T-cell (primary cell): ENCODE data around the gene RUNX1. TPM values are rescaled to one million over a fixed set of nuclear protein-coding genes. Genes with fewer than 3 reads are reported as not detected.

Experiments
- ATAC-seq, 4 experiments: fragments of 200-7000 bp in 3 of 4; fragments of 150-1000 bp in 1 of 4; cut with Tn5 transposase; replicated peaks in 1 of 4; 1 replicate in 3 of 4; 2 replicates in 1 of 4; pipeline ENCODE4 v1.10.0; 2021; ENCODE audit warnings: moderate library complexity in 3 of 4, mild to moderate bottlenecking in 2 of 4, moderate number of reproducible peaks in 1 of 4
- CTCF ChIA-PET, 2 donors: fragments of 300-600 bp; sonication (Branson Sonifier 250); formaldehyde crosslinking; loops; one replicate each; lab custom pipeline; 2022; ENCODE audit warnings: antibody characterized with exemption in 2 of 2; lab: Charles Lee
- POLR2A ChIA-PET, 2 donors: fragments of 300-600 bp; sonication (Branson Sonifier 250); formaldehyde crosslinking; loops; one replicate each; lab custom pipeline; 2022; ENCODE audit warnings: antibody characterized with exemption in 2 of 2; lab: Charles Lee
- DNase-seq, 35 experiments: peaks; one replicate each; pipeline versions ENCODE4 v3.0.0 to v3.0.0-alpha.2; 2013 to 2023
- H3K27ac ChIP-seq: one replicate; pipeline ENCODE4 v1.5.1; 2013; ENCODE audit warnings: low read length
- H3K27me3 ChIP-seq, 2 experiments: replicated peaks in 1 of 2; 1 replicate in 1 of 2; 2 replicates in 1 of 2; pipeline versions ENCODE4 v1.6.1 to v1.7.0; 2013; ENCODE audit warnings: low read length in 1 of 2, mixed read lengths in 1 of 2; ENCODE audit not compliant: control insufficient read depth in 2 of 2, insufficient read depth in 2 of 2; ENCODE audit errors: extremely low read depth in 1 of 2
- H3K36me3 ChIP-seq, 2 donors: 1 replicate in 1 of 2; 2 replicates in 1 of 2; pipeline versions ENCODE4 v1.6.1 to v1.7.0; 2013; ENCODE audit warnings: low read length in 1 of 2; ENCODE audit not compliant: control insufficient read depth in 2 of 2, insufficient read depth in 1 of 2; ENCODE audit errors: extremely low read depth in 1 of 2
- H3K4me1 ChIP-seq, 2 experiments: 1 replicate in 1 of 2; 2 replicates in 1 of 2; pipeline versions ENCODE4 v1.6.1 to v1.7.0; 2013; ENCODE audit warnings: low read length in 2 of 2, mixed read lengths in 1 of 2; ENCODE audit not compliant: insufficient read depth in 2 of 2, control insufficient read depth in 1 of 2; ENCODE audit errors: extremely low read depth in 1 of 2
- H3K4me3 ChIP-seq, 2 donors: 1 replicate in 1 of 2; 2 replicates in 1 of 2; pipeline versions ENCODE4 v1.5.1 to v1.7.0; 2013; ENCODE audit warnings: mild to moderate bottlenecking in 2 of 2, low read length in 1 of 2, moderate library complexity in 1 of 2; ENCODE audit not compliant: control insufficient read depth in 1 of 2; ENCODE audit errors: extremely low read depth in 1 of 2
- H3K9me3 ChIP-seq: 2 replicates; pipeline ENCODE4 v1.7.0; 2013
- H3K27ac Mint-ChIP-seq, 2 donors: one replicate each; pipeline ENCODE4 v1.8.0; 2020 to 2021; ENCODE audit warnings: mild to moderate bottlenecking in 2 of 2, mixed read lengths in 2 of 2
- H3K27me3 Mint-ChIP-seq, 2 donors: one replicate each; pipeline ENCODE4 v1.8.0; 2021 to 2022; ENCODE audit warnings: mixed read lengths in 2 of 2
- H3K36me3 Mint-ChIP-seq: one replicate; pipeline ENCODE4 v1.8.0; 2021; ENCODE audit warnings: mixed read lengths
- H3K4me1 Mint-ChIP-seq, 3 donors: one replicate each; pipeline ENCODE4 v1.8.0; 2020 to 2022; ENCODE audit warnings: mixed read lengths in 3 of 3, mild to moderate bottlenecking in 1 of 3
- H3K4me3 Mint-ChIP-seq, 3 donors: one replicate each; pipeline ENCODE4 v1.8.0; 2020 to 2022; ENCODE audit warnings: mild to moderate bottlenecking in 3 of 3, mixed read lengths in 3 of 3, moderate library complexity in 3 of 3
- H3K9me3 Mint-ChIP-seq, 3 donors: one replicate each; pipeline ENCODE4 v1.8.0; 2020 to 2022; ENCODE audit warnings: mixed read lengths in 3 of 3
- WGBS: methylation state at CpG from one replicate; pipeline ENCODE4 v1.1.5; 2013; ENCODE audit warnings: missing lambda C conversion rate; ENCODE audit not compliant: insufficient coverage; 5-methylcytosine and 5-hydroxymethylcytosine counted together
- total RNA-seq, 35 experiments: library from RNA in 6 of 35; stranded (reverse) in 6 of 35; fragments of 120-200 nt in 1 of 35; gene quantifications; one replicate each; pipeline versions ENCODE4 v1.2.1 to v1.2.4 and lab custom pipeline; 2013 to 2026

Gene RUNX1
- total RNA-seq, 5 donors from 2014 or later (not counting 1 experiment from before 2014, with no cell fraction given): 87.0 to 117 (median 104) TPM

- peaks cover 28 to 66% (median 64%) of the 10 kb centered on the region in 3 donors for H3K4me1 Mint-ChIP-seq
- Histone ChIP-seq H3K36me3 (peaks cover 13 to 64% of the 10 kb centered on the region in 2 donors), H3K27me3 (no peaks in the 10 kb centered on the region), H3K27ac (no peak overlapping the region), H3K4me3 (no peak overlapping the region), H3K9me3 (no peaks in the 10 kb centered on the region), H3K4me1 (peaks cover 0 to 32% of the 10 kb centered on the region in 2 experiments)
- H3K36me3 Mint-ChIP-seq: peaks cover 53% of the 10 kb centered on the region
- POLR2A ChIA-PET: no interaction called here
- WGBS: 93% methylated on average over 7 of the region's 9 CpGs
- DNase-seq (no peak), ATAC-seq (no peak)
- no peak overlapping the region for H3K27ac Mint-ChIP-seq
- no peak overlapping the region for H3K4me3 Mint-ChIP-seq
- H3K9me3 Mint-ChIP-seq: no peaks in the 10 kb centered on the region
- H3K27me3 Mint-ChIP-seq: no peaks in the 10 kb centered on the region
- CTCF ChIA-PET: no interaction called here
These were observed 205.5 kb downstream of the RUNX1 start for GRCh38 chr21:34843562-34843961.

GRCh38 chr21:34841154-34841553 lies 207.9 kb downstream of the RUNX1 start:
- no peak overlapping the region for H3K4me3 Mint-ChIP-seq
- Histone ChIP-seq H3K4me3 (no peak overlapping the region), H3K27me3 (no peaks in the 10 kb centered on the region), H3K27ac (no peak overlapping the region), H3K4me1 (peaks cover 0 to 27% of the 10 kb centered on the region in 2 experiments), H3K36me3 (peaks cover 16 to 73% of the 10 kb centered on the region in 2 donors), H3K9me3 (no peaks in the 10 kb centered on the region)
- no peak overlapping the region for H3K27ac Mint-ChIP-seq
- no peak for DNase-seq
- ATAC-seq: no peak
- peaks cover 45 to 71% (median 70%) of the 10 kb centered on the region in 3 donors for H3K4me1 Mint-ChIP-seq
- POLR2A ChIA-PET: no interaction called here
- CTCF ChIA-PET: no interaction called here
- no peaks in the 10 kb centered on the region for H3K9me3 Mint-ChIP-seq
- WGBS: 100% methylated on average over 3 of the region's 4 CpGs
- peaks cover 60% of the 10 kb centered on the region for H3K36me3 Mint-ChIP-seq
- H3K27me3 Mint-ChIP-seq: no peaks in the 10 kb centered on the region

GRCh38 chr21:34840693-34841092 lies 208.4 kb downstream of the RUNX1 start:
- Histone ChIP-seq H3K9me3 (no peaks in the 10 kb centered on the region), H3K27ac (no peak overlapping the region), H3K36me3 (peaks cover 16 to 77% of the 10 kb centered on the region in 2 donors), H3K4me3 (no peak overlapping the region), H3K27me3 (no peaks in the 10 kb centered on the region), H3K4me1 (peaks cover under 1 to 27% of the 10 kb centered on the region in 2 experiments)
- DNase-seq (no peak), ATAC-seq (no peak)
- 100% methylated on average over 3 of the region's 4 CpGs for WGBS
- ChIA-PET POLR2A (no interaction called here), CTCF (no interaction called here)
- H3K27me3 Mint-ChIP-seq: no peaks in the 10 kb centered on the region
- peak overlapping the region in 1 of 2 donors; percentile 36 for H3K27ac Mint-ChIP-seq
- H3K4me1 Mint-ChIP-seq: peaks cover 45 to 71% (median 70%) of the 10 kb centered on the region in 3 donors
- H3K36me3 Mint-ChIP-seq: peaks cover 59% of the 10 kb centered on the region
- no peak overlapping the region for H3K4me3 Mint-ChIP-seq
- no peaks in the 10 kb centered on the region for H3K9me3 Mint-ChIP-seq

GRCh38 chr21:34838956-34839820 lies 209.9 kb downstream of the RUNX1 start:
- H3K27me3 Mint-ChIP-seq: no peaks in the 10 kb centered on the region
- peaks cover 51 to 66% (median 66%) of the 10 kb centered on the region in 3 donors for H3K4me1 Mint-ChIP-seq
- H3K27ac ChIP-seq: no peak overlapping the region
- DNase-seq (no peak), ATAC-seq (no peak)
- H3K4me3 Mint-ChIP-seq: no peak overlapping the region
- peak overlapping the region in 1 of 2 donors; percentile 29 for H3K27ac Mint-ChIP-seq
- peaks cover 53% of the 10 kb centered on the region for H3K36me3 Mint-ChIP-seq
- ChIA-PET CTCF (no interaction called here), POLR2A (no interaction called here)
- peaks cover 6 to 29% of the 10 kb centered on the region in 2 experiments for H3K4me1 ChIP-seq
- no peaks in the 10 kb centered on the region for H3K9me3 ChIP-seq
- no peaks in the 10 kb centered on the region for H3K27me3 ChIP-seq
- no peaks in the 10 kb centered on the region for H3K9me3 Mint-ChIP-seq
- H3K36me3 ChIP-seq: peaks cover 14 to 75% of the 10 kb centered on the region in 2 donors
- no peak overlapping the region for H3K4me3 ChIP-seq
- 68% methylated on average over 6 of the region's 14 CpGs for WGBS

- ChIA-PET POLR2A (interaction anchor here in 1 of 2 donors (0.7 kb wide), 1 partner anchor 529 kb away, joined by 3 read pairs; no protein-coding TSS in a partner anchor), CTCF (interaction anchor here in 1 of 2 donors (0.7 kb wide), 1 partner anchor 493 kb away, joined by 3 read pairs; no protein-coding TSS in a partner anchor)
- Mint-ChIP-seq H3K4me1 (peaks cover 51 to 63% (median 59%) of the 10 kb centered on the region in 3 donors), H3K27me3 (no peaks in the 10 kb centered on the region), H3K27ac (peak overlapping the region in 1 of 2 donors; percentile 31), H3K9me3 (no peaks in the 10 kb centered on the region), H3K4me3 (no peak overlapping the region), H3K36me3 (peaks cover 57% of the 10 kb centered on the region)
- Histone ChIP-seq H3K4me3 (no peak overlapping the region), H3K36me3 (peaks cover 13 to 80% of the 10 kb centered on the region in 2 donors), H3K9me3 (no peaks in the 10 kb centered on the region), H3K27ac (no peak overlapping the region), H3K27me3 (no peaks in the 10 kb centered on the region), H3K4me1 (peaks cover 6 to 29% of the 10 kb centered on the region in 2 experiments)
- no CpG with 5 or more reads among the region's 4 CpGs for WGBS
- ATAC-seq (no peak), DNase-seq (no peak)
These were observed 212.1 kb downstream of the RUNX1 start for GRCh38 chr21:34836933-34837505.

- Mint-ChIP-seq H3K4me1 (peaks cover 51 to 58% (median 57%) of the 10 kb centered on the region in 3 donors), H3K27me3 (no peaks in the 10 kb centered on the region), H3K4me3 (peak overlapping the region in 1 of 3 donors; percentile 15), H3K36me3 (peaks cover 58% of the 10 kb centered on the region), H3K9me3 (no peaks in the 10 kb centered on the region), H3K27ac (peak overlapping the region; percentile 33 to 46)
- 91% methylated on average over 6 of the region's 13 CpGs for WGBS
- ChIA-PET POLR2A (interaction anchor here in 1 of 2 donors (0.7 kb wide), 1 partner anchor 211 kb away, joined by 3 read pairs; no protein-coding TSS in a partner anchor), CTCF (no interaction called here)
- Histone ChIP-seq H3K4me3 (no peak overlapping the region), H3K4me1 (peaks cover 6 to 29% of the 10 kb centered on the region in 2 experiments), H3K27me3 (no peaks in the 10 kb centered on the region), H3K9me3 (no peaks in the 10 kb centered on the region), H3K27ac (no peak overlapping the region), H3K36me3 (peaks cover 13 to 80% of the 10 kb centered on the region in 2 donors)
- ATAC-seq: no peak
- DNase-seq: no peak
These were observed 212.8 kb downstream of the RUNX1 start for GRCh38 chr21:34836103-34836932.
